ENCODE measurements around the gene R3HDM2. TPM values are rescaled to one million over a fixed set of nuclear protein-coding genes. Genes with fewer than 3 reads are reported as not detected.
"Not testable (repeated sequence)": the region's sequence is repeated elsewhere in the genome, so short reads cannot be mapped to it uniquely, and the experiment has no call there.

The R3HDM2 gene
- total and polyA plus RNA-seq, 12 donors = 21.9 to 91.9 (median 43.2) TPM

- no peaks in the 10 kb centered on the region for H3K27me3 ChIP-seq
- H3K36me3 ChIP-seq (replicated peaks in 1 of 2) = peaks cover 0 to 43% of the 10 kb centered on the region in 2 donors
- H3K4me3 ChIP-seq = no peak overlapping the region
- H3K4me1 ChIP-seq (replicated peaks in 1 of 2) = peaks cover 9 to 14% of the 10 kb centered on the region in 2 donors
- peak in 1 of 2 donors; percentile 43 for TF ChIP-seq POLR2A (IDR thresholded peaks at IDR 0.05)
- TF ChIP-seq, protein P1, sequence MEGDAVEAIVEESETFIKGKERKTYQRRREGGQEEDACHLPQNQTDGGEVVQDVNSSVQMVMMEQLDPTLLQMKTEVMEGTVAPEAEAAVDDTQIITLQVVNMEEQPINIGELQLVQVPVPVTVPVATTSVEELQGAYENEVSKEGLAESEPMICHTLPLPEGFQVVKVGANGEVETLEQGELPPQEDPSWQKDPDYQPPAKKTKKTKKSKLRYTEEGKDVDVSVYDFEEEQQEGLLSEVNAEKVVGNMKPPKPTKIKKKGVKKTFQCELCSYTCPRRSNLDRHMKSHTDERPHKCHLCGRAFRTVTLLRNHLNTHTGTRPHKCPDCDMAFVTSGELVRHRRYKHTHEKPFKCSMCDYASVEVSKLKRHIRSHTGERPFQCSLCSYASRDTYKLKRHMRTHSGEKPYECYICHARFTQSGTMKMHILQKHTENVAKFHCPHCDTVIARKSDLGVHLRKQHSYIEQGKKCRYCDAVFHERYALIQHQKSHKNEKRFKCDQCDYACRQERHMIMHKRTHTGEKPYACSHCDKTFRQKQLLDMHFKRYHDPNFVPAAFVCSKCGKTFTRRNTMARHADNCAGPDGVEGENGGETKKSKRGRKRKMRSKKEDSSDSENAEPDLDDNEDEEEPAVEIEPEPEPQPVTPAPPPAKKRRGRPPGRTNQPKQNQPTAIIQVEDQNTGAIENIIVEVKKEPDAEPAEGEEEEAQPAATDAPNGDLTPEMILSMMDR (IDR thresholded peaks at IDR 0.05) = no peak
- H3K27ac ChIP-seq = peak overlapping the region in 4 of 5 donors; percentile 26 to 72 (median 56)
- DNase-seq = peak; percentile 48 to 87 (median 76)
- intact Hi-C loops (cut with DNase I) = no loop called here
- WGBS, 4 donors = 60 to 67% (median 62%) methylated on average over 9 of the region's 9 CpGs
- no peaks in the 10 kb centered on the region for H3K9me3 ChIP-seq (replicated peaks in 1 of 3)
Observed at GRCh38 chr12:57280211-57281062, 150.4 kb downstream of the R3HDM2 start.

GRCh38 chr12:57278465-57279381, 152.1 kb downstream of the R3HDM2 start:
- 89 to 93% (median 91%) methylated on average over 15 of the region's 15 CpGs for WGBS, 4 donors
- intact Hi-C loops (cut with DNase I) = no loop called here
- Histone ChIP-seq H3K27me3 (no peaks in the 10 kb centered on the region), H3K36me3 (replicated peaks in 1 of 2) (peaks cover 0 to 38% of the 10 kb centered on the region in 2 donors), H3K4me3 (no peak overlapping the region), H3K27ac (no peak overlapping the region), H3K4me1 (replicated peaks in 1 of 2) (peaks cover 9 to 14% of the 10 kb centered on the region in 2 donors), H3K9me3 (replicated peaks in 1 of 3) (no peaks in the 10 kb centered on the region)
- TF ChIP-seq POLR2A (IDR thresholded peaks at IDR 0.05) = no peak
- TF ChIP-seq, protein P1 (IDR thresholded peaks at IDR 0.05) = no peak
- no peak for DNase-seq

GRCh38 chr12:57276935-57277563, 153.8 kb downstream of the R3HDM2 start:
- Histone ChIP-seq H3K4me1 (replicated peaks in 1 of 2) (peaks cover 21% of the 10 kb centered on the region in 2 donors), H3K27me3 (no peaks in the 10 kb centered on the region), H3K36me3 (replicated peaks in 1 of 2) (peaks cover 0 to 27% of the 10 kb centered on the region in 2 donors), H3K4me3 (no peak overlapping the region), H3K9me3 (replicated peaks in 1 of 3) (no peaks in the 10 kb centered on the region), H3K27ac (no peak overlapping the region)
- intact Hi-C loops (cut with DNase I) = no loop called here
- DNase-seq = peak in 4 of 7 donors; percentile 27 to 60 (median 42)
- TF ChIP-seq, protein P1 (IDR thresholded peaks at IDR 0.05) = peak in 4 of 6 experiments; percentile 18 to 51 (median 44)
- TF ChIP-seq POLR2A (IDR thresholded peaks at IDR 0.05) = no peak
- WGBS, 4 donors = 56 to 67% (median 60%) methylated on average over 4 of the region's 4 CpGs

- 96 to 99% (median 96%) methylated on average over 6 of the region's 6 CpGs for WGBS, 4 donors
- DNase-seq; H3K27me3 ChIP-seq; H3K27ac ChIP-seq; H3K4me3 ChIP-seq; intact Hi-C loops (cut with DNase I); H3K9me3 ChIP-seq (replicated peaks in 1 of 3): not testable (repeated sequence)
- Histone ChIP-seq H3K36me3 (replicated peaks in 1 of 2) (peaks cover 0 to 27% of the 10 kb centered on the region in 2 donors), H3K4me1 (replicated peaks in 1 of 2) (peaks cover 21% of the 10 kb centered on the region in 2 donors)
Observed at GRCh38 chr12:57276233-57276632, 154.6 kb downstream of the R3HDM2 start.

Data from adrenal gland (tissue), 12 donors.